OCI-LY7 (cell line): ENCODE data around the gene C17orf67.

ENCODE experiments used
- CTCF ChIP-seq: fragments of 200-600 bp; sonication (generic); conservative IDR thresholded peaks from 2 replicates; pipeline ENCODE4 v1.5.1; 2014; ENCODE audit warnings: mild to moderate bottlenecking, antibody characterized with exemption, low read length, moderate library complexity, mixed read lengths
- EZH2phosphoT487 ChIP-seq: fragments of 200-600 bp; sonication (generic); IDR thresholded peaks from 2 replicates; pipeline ENCODE4 v1.6.1; 2018; ENCODE audit warnings: low read depth, borderline replicate concordance, mild to moderate bottlenecking, mixed run types, antibody characterized with exemption, low read length, moderate library complexity, mixed read lengths

GRCh38 chr17:56795221-56795865 is 38.4 kb downstream of the C17orf67 start:
- TF ChIP-seq CTCF = no peak
- no peak for TF ChIP-seq EZH2phosphoT487
